ENCODE results near the gene SFMBT2. TPM values are rescaled to one million over a fixed set of nuclear protein-coding genes. Genes with fewer than 3 reads are reported as not detected.

The SFMBT2 gene
- total and polyA plus RNA-seq, 2 of the 4 experiments (the other 2 are of a cell fraction), result 0.70 to 1.3 TPM

- ChIA-PET CTCF (interaction anchor here (0.6 kb wide), 1 partner anchor 112 kb away, joined by 3 read pairs; no protein-coding TSS in a partner anchor), POLR2A (ENCODE audit: unreplicated experiment) (no interaction called here)
- no peak overlapping the region for H3K18ac ChIP-seq (ENCODE audit: low read depth, low read length)
- H3K4ac ChIP-seq (ENCODE audit: low read depth, low read length), result no peak overlapping the region
- H4K5ac ChIP-seq (ENCODE audit: low read depth, low read length), result peak overlapping the region; percentile 68
- no peaks in the 10 kb centered on the region; the same call in 1 of the 2 replicates for H3K9me3 ChIP-seq (ENCODE audit: control insufficient read depth, insufficient read depth, low read length)
- no peak overlapping the region for H4K91ac ChIP-seq (ENCODE audit: insufficient read depth, low read depth, low read length)
- ATAC-seq (ENCODE audit: low read depth) (no peak), DNase-seq (peak; percentile 45)
- H4K20me1 ChIP-seq (ENCODE audit: insufficient read depth, low read length), result no peaks in the 10 kb centered on the region
- H3K4me2 ChIP-seq (ENCODE audit: low read depth, low read length), result no peak overlapping the region
- 100% methylated on average over 1 of the region's 21 CpGs; no CpG with 5 or more reads in 1 of the 2 experiments for WGBS, 2 experiments (ENCODE audit: extremely low coverage in 2 of 2, insufficient read length in 1 of 2)
- no peak overlapping the region for H3K14ac ChIP-seq (replicated peaks; ENCODE audit: low read depth, low read length)
- H4K8ac ChIP-seq (ENCODE audit: low read depth in 2 of 2, low read length in 2 of 2), result no peak overlapping the region; a peak in 1 of 4 replicates
- no peak overlapping the region for H3K4me3 ChIP-seq (ENCODE audit: insufficient read depth, low read depth, low read length)
- H2BK15ac ChIP-seq (ENCODE audit: low read depth, low read length), result no peak overlapping the region
- H3K56ac ChIP-seq (ENCODE audit: extremely low read depth, insufficient read depth, low read length), result no peak overlapping the region
- TF ChIP-seq MXI1 (IDR thresholded peaks at IDR 0.05; ENCODE audit: borderline replicate concordance, low read depth, low read length), result no peak
- TF ChIP-seq RCOR1 (IDR thresholded peaks at IDR 0.05; ENCODE audit: insufficient replicate concordance, low read length), result no peak
- TF ChIP-seq MAFK (IDR thresholded peaks at IDR 0.05; ENCODE audit: low read depth, low read length), result no peak
- TF ChIP-seq NFE2L2 (IDR thresholded peaks at IDR 0.05; ENCODE audit: low read depth, low read length), result no peak
- TF ChIP-seq SMC3 (IDR thresholded peaks at IDR 0.05; ENCODE audit: low read depth, low read length), result no peak
- TF ChIP-seq FOS (IDR thresholded peaks at IDR 0.05; ENCODE audit: low read depth, low read length), result no peak
- TF ChIP-seq BHLHE40 (IDR thresholded peaks at IDR 0.05; ENCODE audit: low read depth, low read length), result no peak
- TF ChIP-seq POLR2A (IDR thresholded peaks at IDR 0.05; ENCODE audit: low read depth, low read length), result no peak
- TF ChIP-seq CEBPB (IDR thresholded peaks at IDR 0.05; ENCODE audit: low read depth, low read length), result no peak
- dilution Hi-C loops (cut with HindIII; ENCODE audit: low sequenced_read_pairs, unreplicated experiment), result no loop called here
- BruUV-seq (replicated peaks), result no TSS peak
- peak overlapping the region; percentile 68 for H2AFZ ChIP-seq (replicated peaks; ENCODE audit: low read length, poor library complexity)
- H2BK5ac ChIP-seq (ENCODE audit: low read depth, low read length, poor library complexity, severe bottlenecking), result no peak overlapping the region
- H3K27ac ChIP-seq (ENCODE audit: insufficient read depth, low read length), result no peak overlapping the region
- H3K79me1 ChIP-seq (ENCODE audit: low read depth in 1 of 2, low read length in 2 of 2), result peaks cover 0 to 3% of the 10 kb centered on the region in 2 experiments; a peak in 1 of 4 replicates
- H3K9ac ChIP-seq (ENCODE audit: low read depth, low read length), result no peak overlapping the region
- H3K23ac ChIP-seq (ENCODE audit: low read depth, low read length), result no peak overlapping the region
- H3K27me3 ChIP-seq (ENCODE audit: control insufficient read depth, insufficient read depth, low read length), result no peaks in the 10 kb centered on the region
- H3K4me1 ChIP-seq (ENCODE audit: control insufficient read depth, insufficient read depth, low read length), result no peaks in the 10 kb centered on the region; the same call in 1 of the 2 replicates
- H3K36me3 ChIP-seq (ENCODE audit: control insufficient read depth, insufficient read depth, low read length), result no peaks in the 10 kb centered on the region
- in situ Hi-C loops (cut with MboI; ENCODE audit: low sequenced_read_pairs), result no loop called here
- no peaks in the 10 kb centered on the region for H3K9me1 ChIP-seq (ENCODE audit: insufficient read depth, low read length)
- H2BK120ac ChIP-seq (ENCODE audit: low read depth, low read length), result no peak overlapping the region
- intact Hi-C loops (cut with micrococcal nuclease), result no loop called here
- H2BK20ac ChIP-seq (ENCODE audit: low read depth, low read length), result no peak overlapping the region
- no peak overlapping the region for H2AK9ac ChIP-seq (replicated peaks; ENCODE audit: low read depth, low read length, poor library complexity)
- H2AK5ac ChIP-seq (ENCODE audit: low read depth, low read length), result no peak overlapping the region
Measured at GRCh38 chr10:7333961-7334641, 76.7 kb downstream of the SFMBT2 start.

Data from IMR-90 (cell line).